HEK293 (cell line): ENCODE results near the gene SCN8A.

ENCODE experiments used
- CTCF ChIA-PET: fragments of 350-600 bp; formaldehyde crosslinking; extraction: SDS; loops from one replicate; lab custom pipeline; 2021; ENCODE audit warnings: antibody characterized with exemption; lab: Yijun Ruan, JAX
- POLR2A ChIA-PET: fragments of 300-600 bp; formaldehyde crosslinking; extraction: SDS; loops from one replicate; lab custom pipeline; 2020; ENCODE audit warnings: antibody characterized with exemption, inconsistent platforms; lab: Yijun Ruan, JAX
- H3K27ac ChIP-seq: fragments of 200-500 bp; sonication (Bioruptor generic); 2 replicates; pipeline ENCODE4 v1.5.1; 2014; ENCODE audit warnings: low read depth, low read length, control low read depth, inconsistent platforms; ENCODE audit errors: extremely low read depth
- H3K36me3 ChIP-seq, 2 experiments: fragments of 200-500 bp in 1 of 2; sonication (Bioruptor generic) in 1 of 2; 1 replicate in 1 of 2; 2 replicates in 1 of 2; pipeline ENCODE4 v1.5.1; 2014 to 2017; ENCODE audit warnings: inconsistent platforms in 2 of 2, low read length in 2 of 2; ENCODE audit not compliant: control insufficient read depth in 2 of 2, insufficient read depth in 1 of 2
- H3K4me1 ChIP-seq: fragments of 200-500 bp; sonication (Bioruptor generic); 2 replicates; pipeline ENCODE4 v1.5.1; 2014; ENCODE audit warnings: mild to moderate bottlenecking, low read length, inconsistent platforms; ENCODE audit not compliant: control insufficient read depth, insufficient read depth
- H3K4me3 ChIP-seq: 2 replicates; pipeline ENCODE4 v1.5.1; 2011; ENCODE audit warnings: low read depth, mild to moderate bottlenecking, control low read depth, low read length, moderate library complexity
- H3K9me3 ChIP-seq: fragments of 200-500 bp; sonication (Bioruptor generic); 2 replicates; pipeline ENCODE4 v1.5.1; 2014; ENCODE audit warnings: low read depth, low read length, inconsistent platforms; ENCODE audit not compliant: control insufficient read depth, insufficient read depth
- AEBP2 ChIP-seq: fragments of 450-650 bp; formaldehyde crosslinking; IDR thresholded peaks from 2 replicates; pipeline ENCODE4 v1.5.1; 2016; ENCODE audit warnings: missing biosample characterization, missing genetic modification characterization, borderline replicate concordance
- BCL11B ChIP-seq: fragments of 450-650 bp; formaldehyde crosslinking; IDR thresholded peaks from 2 replicates; pipeline ENCODE4 v1.5.1; 2016; ENCODE audit warnings: low read depth, missing biosample characterization, missing genetic modification characterization
- HOXA7 ChIP-seq: sonication (generic); formaldehyde crosslinking; IDR thresholded peaks from 2 replicates; pipeline ENCODE4 v1.8.1; 2022; ENCODE audit warnings: missing genetic modification reagents, borderline replicate concordance
- KLF7 ChIP-seq: fragments of 450-650 bp; formaldehyde crosslinking; IDR thresholded peaks from 2 replicates; pipeline ENCODE4 v1.5.1; 2016; ENCODE audit warnings: missing biosample characterization, missing genetic modification characterization, borderline replicate concordance
- REST ChIP-seq: fragments of 450-650 bp; formaldehyde crosslinking; IDR thresholded peaks from 2 replicates; pipeline ENCODE4 v1.5.1; 2016; ENCODE audit warnings: missing biosample characterization, missing genetic modification characterization
- YY1 ChIP-seq: fragments of 450-650 bp; formaldehyde crosslinking; IDR thresholded peaks from 2 replicates; pipeline ENCODE4 v1.5.1; 2018; ENCODE audit warnings: missing biosample characterization, missing genetic modification characterization
- ZBTB10 ChIP-seq: fragments of 450-650 bp; formaldehyde crosslinking; IDR thresholded peaks from 2 replicates; pipeline ENCODE4 v1.5.1; 2016; ENCODE audit warnings: missing biosample characterization, missing genetic modification characterization
- ZBTB20 ChIP-seq: fragments of 450-650 bp; formaldehyde crosslinking; IDR thresholded peaks from 2 replicates; pipeline ENCODE4 v1.5.1; 2016; ENCODE audit warnings: missing biosample characterization, missing genetic modification characterization
- ZBTB26 ChIP-seq: fragments of 450-650 bp; formaldehyde crosslinking; optimal IDR thresholded peaks from 2 replicates; pipeline ENCODE3; 2016; ENCODE audit warnings: missing biosample characterization, mild to moderate bottlenecking, missing genetic modification characterization
- ZIC2 ChIP-seq: fragments of 450-650 bp; formaldehyde crosslinking; IDR thresholded peaks from 2 replicates; pipeline ENCODE4 v1.5.1; 2016; ENCODE audit warnings: missing biosample characterization, missing genetic modification characterization
- ZNF148 ChIP-seq: fragments of 450-650 bp; formaldehyde crosslinking; IDR thresholded peaks from 2 replicates; pipeline ENCODE4 v1.5.0; 2017; ENCODE audit warnings: missing biosample characterization, missing genetic modification characterization, borderline replicate concordance
- ZNF157 ChIP-seq: fragments of 450-650 bp; formaldehyde crosslinking; IDR thresholded peaks from 2 replicates; pipeline ENCODE4 v1.5.1; 2016; ENCODE audit warnings: missing biosample characterization, missing genetic modification characterization
- ZNF239 ChIP-seq: fragments of 450-650 bp; formaldehyde crosslinking; IDR thresholded peaks from 2 replicates; pipeline ENCODE4 v1.5.1; 2016; ENCODE audit warnings: missing biosample characterization, missing genetic modification characterization
- ZNF311 ChIP-seq: fragments of 450-650 bp; formaldehyde crosslinking; IDR thresholded peaks from 2 replicates; pipeline ENCODE4 v1.5.1; 2017; ENCODE audit warnings: missing biosample characterization, missing genetic modification characterization, borderline replicate concordance
- ZNF324 ChIP-seq: fragments of 450-650 bp; formaldehyde crosslinking; IDR thresholded peaks from 2 replicates; pipeline ENCODE4 v1.5.1; 2016; ENCODE audit warnings: missing biosample characterization, missing genetic modification characterization
- ZNF416 ChIP-seq: fragments of 450-650 bp; formaldehyde crosslinking; IDR thresholded peaks from 2 replicates; pipeline ENCODE4 v1.5.1; 2016; ENCODE audit warnings: missing biosample characterization, missing genetic modification characterization
- ZNF488 ChIP-seq: fragments of 450-650 bp; formaldehyde crosslinking; IDR thresholded peaks from 2 replicates; pipeline ENCODE4 v1.5.1; 2016; ENCODE audit warnings: missing biosample characterization, missing genetic modification characterization
- ZNF549 ChIP-seq: fragments of 450-650 bp; IDR thresholded peaks from 2 replicates; pipeline ENCODE4 v1.5.1; 2018; ENCODE audit warnings: missing biosample characterization, missing genetic modification characterization, mild to moderate bottlenecking, inconsistent platforms, moderate library complexity
- ZNF658 ChIP-seq: fragments of 450-650 bp; formaldehyde crosslinking; IDR thresholded peaks from 2 replicates; pipeline ENCODE4; 2016; ENCODE audit warnings: missing biosample characterization, missing genetic modification characterization
- ZNF785 ChIP-seq: fragments of 450-650 bp; formaldehyde crosslinking; IDR thresholded peaks from 2 replicates; pipeline ENCODE4 v1.5.1; 2016; ENCODE audit warnings: missing biosample characterization, missing genetic modification characterization
- TF ChIP-seq, protein P1 (sequence below): fragments of 450-650 bp; formaldehyde crosslinking; IDR thresholded peaks from 2 replicates; pipeline ENCODE4 v1.5.1; 2016; ENCODE audit warnings: missing biosample characterization, missing genetic modification characterization

The SCN8A gene

GRCh38 chr12:51777457-51777856, 186.4 kb downstream of the SCN8A start:
- no peaks in the 10 kb centered on the region for H3K9me3 ChIP-seq
- no peak overlapping the region for H3K4me3 ChIP-seq
- ChIA-PET POLR2A (no interaction called here), CTCF (interaction anchor here (0.7 kb wide), 1 partner anchor 116 kb away, joined by 4 read pairs; no protein-coding TSS in a partner anchor)
- no peaks in the 10 kb centered on the region for H3K4me1 ChIP-seq
- no peaks in the 10 kb centered on the region for H3K36me3 ChIP-seq
- no peak for TF ChIP-seq ZNF148
- no peak for TF ChIP-seq ZNF324 (tag by site-specific recombination)
- no peak for TF ChIP-seq REST (tag by site-specific recombination)
- TF ChIP-seq ZBTB20 (tag by site-specific recombination), result no peak
- no peak for TF ChIP-seq ZNF416
- no peak for TF ChIP-seq ZIC2 (tag by site-specific recombination)
- TF ChIP-seq ZBTB26 (tag by site-specific recombination), result no peak
- TF ChIP-seq ZNF488 (tag by site-specific recombination), result no peak
- no peak for TF ChIP-seq AEBP2 (tag by site-specific recombination)
- no peak for TF ChIP-seq YY1
- no peak for TF ChIP-seq ZBTB10 (tag by site-specific recombination)
- no peak overlapping the region for H3K27ac ChIP-seq

GRCh38 chr12:51777973-51778372, 186.9 kb downstream of the SCN8A start:
- no peaks in the 10 kb centered on the region for H3K4me1 ChIP-seq
- no peak for TF ChIP-seq ZNF157 (tag by site-specific recombination)
- no peak for TF ChIP-seq ZNF239 (tag by site-specific recombination)
- TF ChIP-seq ZNF549, result no peak
- no peak for TF ChIP-seq ZNF785
- TF ChIP-seq, protein P1, sequence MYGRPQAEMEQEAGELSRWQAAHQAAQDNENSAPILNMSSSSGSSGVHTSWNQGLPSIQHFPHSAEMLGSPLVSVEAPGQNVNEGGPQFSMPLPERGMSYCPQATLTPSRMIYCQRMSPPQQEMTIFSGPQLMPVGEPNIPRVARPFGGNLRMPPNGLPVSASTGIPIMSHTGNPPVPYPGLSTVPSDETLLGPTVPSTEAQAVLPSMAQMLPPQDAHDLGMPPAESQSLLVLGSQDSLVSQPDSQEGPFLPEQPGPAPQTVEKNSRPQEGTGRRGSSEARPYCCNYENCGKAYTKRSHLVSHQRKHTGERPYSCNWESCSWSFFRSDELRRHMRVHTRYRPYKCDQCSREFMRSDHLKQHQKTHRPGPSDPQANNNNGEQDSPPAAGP (tag by site-specific recombination), result no peak
- no peak for TF ChIP-seq HOXA7 (CRISPR knock-in tag)
- TF ChIP-seq ZNF311, result no peak
- TF ChIP-seq KLF7 (tag by site-specific recombination), result no peak
- no peak for TF ChIP-seq BCL11B (tag by site-specific recombination)
- TF ChIP-seq ZNF658, result no peak
- TF ChIP-seq, all 188 proteins: peak for 0
- H3K4me3 ChIP-seq, result no peak overlapping the region
- H3K9me3 ChIP-seq, result no peaks in the 10 kb centered on the region
- no peaks in the 10 kb centered on the region for H3K36me3 ChIP-seq
- ChIA-PET POLR2A (no interaction called here), CTCF (interaction anchor here (0.6 kb wide), 1 partner anchor 244 kb away, joined by 3 read pairs; no protein-coding TSS in a partner anchor)
- no peak overlapping the region for H3K27ac ChIP-seq
